HG02642 (cell line): ENCODE results near the gene ZNF48.
A peak's percentile ranks its signal among the peaks of the same experiment; 100 is the strongest.

Source experiments
- ATAC-seq: cut with Tn5 transposase; IDR thresholded peaks from one replicate; pipeline ENCODE4 v1.9.1; 2021; ENCODE audit warnings: mild to moderate bottlenecking; ENCODE audit not compliant: unreplicated experiment, poor library complexity

ZNF48 gene

DNA sequence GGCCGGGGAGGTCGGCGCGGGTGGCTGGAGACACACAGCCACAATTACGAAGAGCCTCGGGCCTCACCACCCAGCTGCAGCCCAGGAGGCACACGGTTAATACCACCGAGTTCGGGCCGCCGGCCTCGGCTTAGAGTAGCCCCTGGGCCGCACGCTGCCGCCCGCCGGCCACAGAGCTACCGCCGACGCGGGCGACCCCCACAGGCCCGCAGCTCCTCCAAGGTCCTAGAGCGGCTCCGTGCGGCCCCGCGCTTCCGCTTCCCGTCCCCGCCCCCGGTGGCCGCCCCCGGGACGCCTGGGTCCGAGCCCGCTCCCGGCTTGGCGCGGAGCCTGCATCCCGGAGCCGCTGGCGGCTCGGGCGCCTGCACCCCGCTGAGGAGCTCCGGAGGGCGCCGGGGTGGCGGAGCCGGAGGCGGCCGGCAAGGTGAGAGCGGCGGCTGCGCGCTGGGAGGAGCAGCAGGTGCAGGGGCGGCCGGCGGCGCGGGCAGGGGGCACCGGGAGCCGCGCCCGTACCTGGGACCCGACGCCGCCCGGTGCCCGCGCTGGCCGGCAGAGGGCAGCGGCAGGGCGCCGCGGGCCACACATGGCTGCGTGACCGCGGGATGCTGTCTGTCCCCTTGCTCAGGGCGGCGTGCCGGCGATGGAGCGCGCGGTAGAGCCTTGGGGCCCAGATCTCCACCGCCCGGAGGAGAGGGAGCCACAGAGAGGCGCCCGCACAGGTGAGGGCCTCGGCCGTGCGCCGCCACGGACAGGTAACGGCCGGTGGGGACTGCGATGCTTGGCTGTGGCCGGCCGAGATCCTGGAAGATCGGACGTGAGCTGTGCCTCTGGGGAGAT is at the start of gene ZNF48:
TSS of gene ZNF48 (plus strand) at position 266 of the 837 bp plus-strand sequence. CDS start at position 641, 375 bp downstream.
- ATAC-seq = peak; percentile 76

DNA sequence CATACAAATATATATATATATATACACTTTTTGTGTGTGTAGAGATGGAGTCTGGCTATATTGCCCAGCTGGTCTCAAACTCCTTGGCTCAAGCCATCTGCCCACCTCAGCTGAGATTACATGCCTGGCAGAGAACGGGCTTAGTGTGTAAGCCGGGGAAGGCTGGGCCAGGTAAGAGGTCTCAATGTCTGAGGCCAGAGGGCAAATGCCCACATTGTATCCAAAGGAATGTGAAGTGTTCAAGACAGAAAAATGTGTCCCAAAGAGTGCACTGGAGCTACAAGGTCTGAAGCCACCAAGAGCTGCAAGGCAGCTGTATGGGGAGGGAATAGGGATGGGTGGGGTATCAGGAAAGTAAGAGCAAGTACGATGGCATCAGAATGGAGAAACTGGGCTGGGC is 48.9 kb upstream of the ZNF48 start:
- no peak for ATAC-seq

DNA sequence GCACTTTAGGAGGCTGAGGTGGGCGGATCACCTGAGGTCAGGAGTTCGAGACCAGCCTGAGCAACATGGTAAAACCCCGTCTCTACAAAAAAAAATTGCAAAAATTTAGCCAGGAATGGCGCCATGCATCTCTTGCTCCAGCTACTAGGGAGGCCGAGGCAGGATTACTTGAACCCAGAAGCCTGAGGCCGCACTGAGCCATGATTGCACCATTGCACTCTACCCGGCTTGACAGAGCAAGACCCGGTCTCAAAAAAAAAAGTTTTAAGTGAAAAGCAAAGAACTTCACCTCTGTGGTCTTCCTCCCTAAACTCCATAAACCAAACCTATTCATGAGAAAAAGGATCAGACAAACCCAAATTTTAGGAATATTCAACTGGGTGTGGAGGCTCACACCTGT is 47.1 kb upstream of the ZNF48 start:
- no peak for ATAC-seq

DNA sequence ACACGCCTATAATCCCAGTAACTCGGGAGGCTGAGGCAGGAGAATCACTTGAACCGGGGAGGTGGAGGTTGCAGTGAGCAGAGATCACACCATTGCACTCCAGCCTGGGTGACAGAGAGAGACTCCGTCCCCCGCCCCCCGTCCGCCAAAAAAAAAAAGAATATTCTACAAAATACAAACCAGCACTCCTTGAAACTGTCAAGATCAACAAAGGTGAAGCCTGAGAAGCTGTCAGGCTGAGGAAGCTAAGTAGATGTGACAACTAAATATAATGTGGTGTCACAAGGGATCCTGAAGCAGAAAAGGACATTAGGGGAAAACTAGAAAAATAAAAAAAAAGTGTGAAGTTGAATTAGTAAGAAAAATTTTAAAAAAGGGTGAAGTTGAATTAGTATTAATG is 46.3 kb upstream of the ZNF48 start:
- ATAC-seq = no peak

DNA sequence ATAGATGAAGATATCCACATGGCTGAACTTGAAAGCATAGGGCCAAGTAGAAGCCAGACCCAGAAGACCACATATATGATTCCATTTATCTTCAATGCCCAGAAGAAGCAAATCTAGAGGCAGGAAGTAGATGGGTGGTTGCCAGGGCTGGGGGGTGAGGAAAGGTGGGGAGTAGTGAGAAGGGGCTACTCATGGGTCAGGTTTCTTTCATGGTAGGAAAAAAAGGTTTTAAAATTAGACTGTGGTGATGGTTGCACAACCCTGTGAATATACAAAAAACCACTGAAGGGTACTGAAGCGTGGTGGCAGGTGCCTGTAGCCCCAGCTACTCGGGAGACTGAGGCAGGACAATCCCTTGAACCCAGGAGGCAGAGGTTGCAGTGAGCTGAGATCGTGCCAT is 45.5 kb upstream of the ZNF48 start:
- ATAC-seq = peak; percentile 30

DNA sequence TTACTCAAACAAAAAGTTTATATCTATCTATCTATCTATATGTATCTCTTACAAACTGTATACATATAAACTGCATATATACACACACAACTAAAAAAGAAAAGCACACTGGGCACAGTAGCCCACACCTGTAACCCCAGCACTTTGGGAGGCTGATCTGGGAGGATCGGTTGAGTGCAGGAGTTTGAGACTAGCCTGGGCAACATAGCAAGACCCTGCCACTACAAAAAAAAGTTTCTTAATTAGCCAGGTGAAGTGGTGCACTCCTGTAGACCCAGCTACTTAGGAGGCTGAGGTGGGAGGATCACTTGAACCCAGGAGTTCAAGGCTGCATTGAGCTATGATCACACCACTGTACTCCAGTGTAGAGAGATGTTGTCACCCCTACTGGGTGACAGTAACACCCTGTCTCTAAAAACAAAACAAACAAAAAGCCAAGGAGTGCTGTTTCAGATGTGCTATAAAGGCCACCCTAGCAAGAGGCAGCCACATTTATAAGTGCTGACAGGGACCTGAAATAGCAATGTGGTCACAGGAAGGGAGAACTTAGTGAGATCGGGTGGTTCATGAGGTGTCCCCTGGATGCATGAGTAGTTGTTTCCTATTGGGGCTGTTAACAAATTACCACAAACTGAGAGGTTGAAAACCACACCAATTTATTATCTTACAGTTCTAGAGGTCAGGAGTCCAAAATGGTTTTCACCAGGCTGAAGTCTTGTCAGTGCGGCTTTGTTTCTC is 44.9 kb upstream of the ZNF48 start:
- no peak for ATAC-seq

DNA sequence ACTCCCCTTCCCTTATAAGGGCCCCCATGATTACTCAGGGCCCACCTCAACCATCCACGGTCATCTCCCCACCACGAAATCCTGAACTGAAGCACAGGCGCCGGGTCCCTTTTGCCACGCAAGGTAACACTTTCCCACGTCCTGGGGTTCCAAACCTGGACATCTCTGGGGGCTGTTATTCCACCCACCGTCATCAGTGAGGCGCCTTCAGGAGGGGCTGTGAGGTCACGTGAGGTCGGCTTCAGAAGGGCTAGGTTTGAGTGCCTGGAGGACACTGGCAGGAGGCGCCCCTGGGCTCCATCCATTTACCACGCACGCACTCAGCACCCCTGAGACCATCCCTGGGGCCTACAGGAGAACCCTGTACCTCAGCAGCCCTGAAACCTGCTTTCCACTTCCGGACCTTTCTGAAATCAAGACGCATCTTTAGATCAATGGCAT is 44.2 kb upstream of the ZNF48 start:
- no peak for ATAC-seq

DNA sequence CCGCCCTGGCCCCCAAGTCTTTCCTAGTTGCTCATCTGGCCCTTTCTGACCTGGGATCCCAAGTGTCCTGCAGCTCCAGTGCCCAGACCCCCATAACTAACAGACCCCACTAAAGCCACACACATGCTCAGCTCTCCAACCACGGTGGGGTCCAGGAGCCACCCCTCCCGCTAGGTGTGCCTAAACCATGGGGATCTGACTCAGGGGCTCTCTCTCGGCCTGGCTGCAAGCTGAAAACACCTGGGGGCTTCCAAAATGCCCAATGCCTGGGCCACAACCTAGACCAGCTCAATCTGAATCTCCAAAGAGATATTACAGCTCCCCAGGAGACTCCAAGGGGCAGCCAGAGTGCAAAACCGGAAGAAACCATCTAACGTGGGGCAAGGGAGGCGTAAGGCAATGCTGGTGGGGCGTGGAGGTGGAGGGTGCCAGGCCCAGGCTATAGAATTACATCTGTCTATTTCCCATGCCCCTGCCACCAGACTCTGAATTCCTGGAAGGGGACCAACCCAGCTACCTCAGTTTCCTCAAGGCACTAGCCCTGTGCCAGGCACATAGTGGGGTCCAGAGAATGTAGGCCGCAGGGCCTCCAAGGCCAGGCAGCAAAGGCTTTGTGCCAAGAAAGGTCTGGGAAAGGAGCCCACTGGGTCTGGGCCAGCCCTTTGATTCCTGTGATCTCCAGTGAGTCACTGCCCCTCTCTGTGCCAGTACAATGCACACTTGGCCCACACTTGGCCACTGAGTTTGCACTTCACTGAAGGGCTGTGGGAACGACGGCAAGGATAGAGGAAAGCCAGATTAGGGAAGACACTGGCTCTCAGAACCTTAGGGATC is 43.4 kb upstream of the ZNF48 start:
- no peak for ATAC-seq

DNA sequence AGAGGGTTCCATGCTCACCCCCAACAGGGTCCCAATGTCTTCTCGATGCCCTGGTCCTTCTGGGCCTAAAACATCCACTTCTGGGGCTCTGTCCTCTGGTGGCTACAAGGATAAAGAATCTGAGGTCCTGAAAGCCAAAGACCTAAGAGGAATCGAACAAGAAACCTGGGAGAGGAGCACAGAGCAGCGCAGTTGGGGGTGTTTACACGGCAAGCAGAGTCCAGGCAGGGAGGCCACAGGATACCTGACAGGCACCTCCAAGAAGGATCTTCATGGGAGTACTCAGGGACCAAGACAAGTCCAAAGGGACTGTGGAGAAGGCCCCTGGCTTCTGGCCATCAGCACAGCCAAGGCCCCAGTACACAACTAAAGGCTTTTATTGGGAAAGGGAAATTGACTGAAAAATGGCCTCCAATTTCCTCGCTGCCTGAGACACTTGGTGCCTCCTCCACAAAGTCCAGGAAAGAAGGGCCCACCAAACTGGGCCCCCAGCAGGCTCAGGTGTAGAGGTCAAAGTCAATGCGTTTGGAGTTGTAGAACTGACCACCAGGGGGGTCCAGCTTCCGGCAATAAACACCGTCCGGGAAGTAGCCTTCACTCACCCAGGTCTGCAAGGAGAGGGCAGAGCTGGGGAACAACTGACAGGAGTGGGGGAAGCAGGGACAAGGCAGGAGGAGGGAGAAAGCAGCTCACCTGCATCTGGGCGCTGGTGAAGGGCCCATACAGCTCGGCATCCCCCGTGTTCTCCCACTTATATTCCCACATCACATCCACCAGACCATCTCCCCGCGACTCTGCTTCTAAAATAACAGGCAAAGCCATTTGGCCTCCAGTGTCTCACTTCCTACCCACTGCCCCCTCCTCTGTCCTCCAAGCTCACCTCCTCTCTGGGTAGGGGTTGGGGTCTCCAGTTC is 42.5 kb upstream of the ZNF48 start:
- ATAC-seq = no peak

DNA sequence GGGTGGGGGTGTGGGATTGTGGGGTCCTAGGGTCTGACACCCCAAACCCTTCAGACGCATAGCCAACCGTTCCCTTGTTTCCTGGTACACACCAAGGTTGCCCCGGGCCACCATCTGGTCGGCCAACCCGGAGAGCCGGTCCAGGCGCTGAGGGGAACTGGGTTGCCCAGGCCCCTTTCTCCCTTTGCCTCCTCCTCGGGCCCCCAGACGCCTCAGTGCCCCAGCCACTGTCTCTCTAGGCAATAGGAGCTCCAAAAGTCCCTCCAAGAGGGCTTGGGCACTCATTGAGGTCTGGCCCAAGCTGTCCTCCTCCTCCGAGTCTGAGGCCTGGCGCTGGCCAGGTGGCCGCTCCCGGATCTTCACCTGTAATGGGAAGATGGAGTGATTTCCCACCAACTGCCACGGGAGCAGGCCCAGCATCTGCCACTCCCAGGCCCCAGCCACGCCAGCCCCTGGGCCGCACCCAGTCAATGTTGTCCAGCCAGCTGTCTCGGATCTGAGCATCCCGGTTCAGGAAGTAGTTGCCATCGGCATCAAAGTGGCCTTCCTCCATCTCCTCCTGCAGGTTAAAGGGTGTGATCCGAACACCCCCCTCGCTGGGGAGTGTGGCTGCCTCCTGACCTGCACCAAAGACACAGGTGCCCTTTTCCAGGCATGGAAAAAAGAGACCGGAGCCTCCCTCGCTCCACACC is 41.6 kb upstream of the ZNF48 start:
- ATAC-seq = no peak

DNA sequence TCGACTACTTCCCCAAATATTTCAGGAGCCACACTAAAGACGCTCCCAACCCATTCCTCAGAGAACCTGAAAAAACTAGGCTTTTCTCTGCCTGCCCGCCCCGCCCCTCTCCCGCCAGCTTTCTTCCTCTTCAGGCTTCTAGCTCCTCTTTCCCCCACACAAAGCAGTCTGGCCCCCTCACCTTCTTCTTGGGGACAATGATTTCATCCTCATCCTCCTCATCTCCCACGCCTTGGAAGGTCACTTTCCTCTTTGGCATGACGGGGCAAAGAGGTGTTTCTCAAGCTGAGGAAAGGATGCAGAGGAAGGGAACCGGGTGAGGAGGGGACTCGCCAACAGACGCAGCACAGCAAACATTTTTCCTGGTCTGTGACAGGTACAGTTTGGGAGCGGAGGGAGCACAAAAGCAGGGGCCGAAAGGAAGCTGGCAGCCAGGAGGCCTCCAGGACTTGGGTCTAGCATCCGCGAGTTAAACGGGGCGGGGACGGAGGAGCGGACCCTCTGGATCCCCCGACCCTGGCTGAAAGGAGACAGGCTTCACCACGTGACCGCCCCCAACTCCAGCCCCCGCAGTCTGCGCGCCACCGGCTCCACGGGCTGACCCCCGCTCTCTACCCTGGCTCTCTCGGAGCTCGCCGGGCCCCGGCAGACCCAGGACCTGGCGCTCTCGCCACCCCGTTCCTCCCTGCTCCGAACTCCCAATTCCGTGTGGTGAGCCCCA is 40.6 kb upstream of the ZNF48 start:
- ATAC-seq = peak; percentile 22

DNA sequence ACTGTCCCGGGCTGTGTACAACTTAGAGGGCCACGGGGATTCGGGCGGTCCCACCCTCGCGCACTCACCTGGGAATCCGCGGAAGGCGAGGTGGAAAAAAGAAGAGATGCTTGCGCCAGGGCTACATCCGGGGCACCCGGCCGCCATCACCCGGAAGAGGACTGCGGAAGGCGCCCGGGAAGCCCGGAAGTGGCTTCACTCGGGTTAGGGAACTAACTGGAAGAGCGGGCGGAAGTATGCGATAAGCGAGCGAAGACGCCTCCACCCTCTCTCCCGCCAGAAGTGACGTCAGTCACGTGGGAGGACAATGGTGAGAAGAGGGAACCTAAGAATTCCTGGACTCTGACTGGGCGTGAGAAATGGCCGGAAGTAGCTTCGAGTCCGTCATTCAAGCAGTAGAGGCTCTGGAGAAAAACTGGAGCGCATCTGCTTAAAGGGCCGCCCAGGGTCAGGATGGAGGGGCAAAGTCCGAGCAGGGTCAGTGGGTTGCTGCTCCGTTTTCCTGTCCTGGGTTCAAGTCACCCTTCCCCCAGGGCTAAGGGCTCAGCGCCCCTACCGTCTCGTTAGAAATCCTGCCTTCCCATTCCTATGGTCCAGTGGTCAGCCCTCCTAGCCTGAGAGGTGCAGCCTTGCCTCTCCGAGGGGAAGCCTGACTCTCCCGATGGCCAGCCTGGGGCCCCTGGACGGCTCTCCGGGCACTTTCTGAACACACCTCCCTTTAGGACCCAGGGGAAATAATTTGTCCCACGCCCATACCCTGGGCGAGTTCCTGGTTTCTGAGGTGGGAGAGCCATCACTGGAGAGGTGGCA is 39.9 kb upstream of the ZNF48 start, which contains the start of gene CD2BP2:
TSS of gene CD2BP2 (minus strand) at position 165 of the 810 bp plus-strand sequence. CDS start 627 bp downstream, outside the sequence.
- ATAC-seq = peak; percentile 67

DNA sequence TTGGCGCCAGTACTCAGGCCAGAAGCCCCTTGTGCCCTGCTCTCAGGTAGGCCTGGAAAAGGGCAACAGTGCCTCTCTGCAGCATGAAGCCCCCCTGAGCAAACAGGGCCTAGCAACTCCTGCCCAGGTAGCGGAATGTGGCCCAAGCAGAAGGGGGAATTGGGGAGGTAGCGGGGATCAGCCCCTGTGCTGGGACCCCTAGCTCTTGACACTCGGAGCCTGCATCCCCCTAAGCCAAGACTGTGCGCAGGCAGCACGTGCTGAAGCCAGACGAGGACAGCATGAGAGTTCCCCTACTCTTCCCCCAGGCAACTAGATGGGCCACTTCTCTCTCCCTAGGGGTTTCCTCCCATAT is 39.3 kb upstream of the ZNF48 start:
- ATAC-seq = no peak

DNA sequence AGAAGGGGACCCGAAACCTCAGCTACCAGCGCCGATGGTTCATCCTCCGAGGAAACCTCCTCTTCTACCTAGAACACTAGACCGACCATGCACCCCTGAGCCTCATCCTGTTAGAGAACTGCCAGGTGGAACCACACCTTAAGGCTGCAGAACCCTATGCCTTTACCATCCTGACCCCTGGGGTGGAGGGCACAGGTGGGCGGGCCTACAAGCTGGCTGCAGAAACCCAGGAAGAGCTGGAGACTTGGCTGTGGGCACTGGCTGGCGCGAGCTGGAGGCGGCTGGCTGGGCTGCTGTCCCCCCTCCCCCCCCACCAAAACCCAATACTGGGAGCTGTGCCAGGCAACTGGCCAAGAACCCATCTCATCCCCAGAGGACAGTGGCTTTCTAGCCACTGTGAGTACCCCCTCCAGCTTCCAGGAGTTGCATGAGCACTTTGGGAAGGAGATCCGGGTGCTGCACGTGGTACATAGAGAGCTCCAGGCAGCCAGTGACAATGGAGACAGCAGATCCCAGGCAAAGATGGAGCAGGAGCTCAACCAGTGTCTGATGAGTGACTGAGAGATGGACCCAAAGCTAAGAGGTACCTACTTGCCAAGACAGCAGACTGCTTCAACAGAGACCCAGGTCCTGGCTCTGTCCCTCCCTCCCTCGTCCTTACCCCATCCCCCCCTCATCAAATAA is 38.7 kb upstream of the ZNF48 start:
- ATAC-seq = no peak

DNA sequence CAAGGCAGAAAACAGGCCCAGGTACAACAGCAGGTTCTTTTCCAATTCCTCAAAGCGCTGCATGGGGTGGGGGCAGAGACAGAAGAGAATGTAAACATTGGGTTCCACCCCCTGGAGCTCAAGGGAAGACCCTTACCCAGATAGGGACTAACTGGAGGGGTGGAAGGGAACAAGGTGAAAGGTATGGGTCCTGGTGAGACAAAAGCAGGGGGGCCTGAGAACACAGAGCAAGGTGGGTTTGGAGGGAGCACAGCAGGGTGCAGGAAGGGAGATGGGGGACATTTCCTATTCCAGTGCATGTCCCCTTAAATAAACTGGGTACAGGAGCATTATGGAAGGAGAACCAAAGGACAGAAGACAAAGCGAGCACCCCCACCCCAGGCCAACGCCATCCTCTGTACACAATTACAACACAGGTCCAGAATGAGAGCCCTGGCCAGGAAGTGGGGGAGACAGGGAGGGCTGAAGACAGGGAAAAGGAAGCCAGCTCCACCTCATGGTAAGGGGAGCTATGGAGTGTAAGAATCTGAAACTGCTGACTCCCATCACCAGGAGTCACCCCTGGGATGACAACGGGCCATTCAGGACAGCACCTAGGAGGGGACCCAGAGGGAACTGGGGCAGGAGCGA is 38.0 kb upstream of the ZNF48 start:
- ATAC-seq = no peak

DNA sequence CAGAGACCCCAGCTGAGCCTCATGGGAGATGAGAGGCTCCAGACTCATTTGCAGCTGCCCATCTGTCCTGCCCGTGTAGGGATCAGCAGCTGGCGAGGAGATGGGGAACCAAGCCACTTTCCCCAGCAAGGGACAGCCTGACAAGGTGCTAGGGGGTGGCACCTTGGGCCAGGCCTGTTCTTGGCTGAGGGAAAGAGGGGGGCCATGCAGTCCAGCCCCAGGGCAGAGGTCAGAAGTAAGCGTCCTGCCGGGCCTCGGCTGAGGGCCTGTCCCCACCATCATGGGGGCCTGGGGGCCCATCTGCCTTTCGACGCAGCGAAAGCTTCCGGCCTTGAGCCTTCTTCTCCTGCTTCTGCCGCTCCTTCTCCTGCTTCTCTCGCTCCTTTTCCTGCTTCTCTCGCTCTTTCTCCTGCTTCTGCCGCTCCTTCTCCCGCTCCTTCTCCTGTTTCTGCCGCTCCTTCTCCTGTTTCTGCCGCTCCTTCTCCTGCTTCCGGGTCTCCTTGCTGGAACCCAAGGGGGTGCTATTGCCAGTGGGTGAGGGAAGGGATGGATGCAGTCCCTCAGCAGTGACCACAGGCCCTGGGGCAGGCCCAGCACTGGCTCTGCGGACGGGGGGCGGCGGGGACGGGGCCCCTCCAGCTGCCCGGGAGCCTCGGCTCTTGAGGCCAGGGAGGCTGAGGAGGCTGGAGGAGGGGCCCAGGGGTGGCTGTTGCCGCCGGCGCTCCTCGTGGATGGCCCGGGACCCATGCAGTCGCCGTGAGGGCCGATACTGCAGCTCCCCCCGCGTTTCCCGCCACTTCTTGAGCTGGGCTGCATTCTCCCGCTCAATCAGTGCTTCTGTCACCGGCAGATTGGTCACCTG is 37.3 kb upstream of the ZNF48 start:
- no peak for ATAC-seq
